IPS DF 19.7 (cell line): ENCODE results near the gene AP3S1.
A peak's percentile ranks its signal among the peaks of the same experiment; 100 is the strongest.
"Not testable (repeated sequence)": the region's sequence is repeated elsewhere in the genome, so short reads cannot be mapped to it uniquely, and the experiment has no call there.

Source experiments
- DNase-seq: peaks from one replicate; pipeline ENCODE4 v3.0.0-alpha.2; 2013; ENCODE audit warnings: low read depth, low spot score

Gene AP3S1

GRCh38 chr5:115841382-115842088, at the start of gene AP3S1, which contains the start of gene ATG12:
Gene AP3S1 (plus strand): TSS chr5:115841935. CDS start chr5:115842038, 103 bp downstream.
Gene ATG12 (minus strand): TSS chr5:115841565. CDS start chr5:115841552, 13 bp downstream.
- DNase-seq: peak; percentile 83

- no peak for DNase-seq
These were observed 46.0 kb upstream of the AP3S1 start for GRCh38 chr5:115795700-115796099.

GRCh38 chr5:115796656-115797055, 45.1 kb upstream of the AP3S1 start:
- no peak for DNase-seq

- no peak for DNase-seq
These were observed 43.5 kb upstream of the AP3S1 start for GRCh38 chr5:115798252-115798651.

- DNase-seq: no peak
These were observed 41.6 kb upstream of the AP3S1 start for GRCh38 chr5:115800108-115800507.

- DNase-seq: no peak
These were observed 40.6 kb upstream of the AP3S1 start for GRCh38 chr5:115801152-115801551.

GRCh38 chr5:115801984-115802383, 39.8 kb upstream of the AP3S1 start:
- no peak for DNase-seq

- DNase-seq: no peak
These were observed 34.6 kb upstream of the AP3S1 start for GRCh38 chr5:115806986-115807653.

- no peak for DNase-seq
These were observed 34.1 kb upstream of the AP3S1 start for GRCh38 chr5:115807654-115808052.

- not testable (repeated sequence) for DNase-seq
These were observed 33.7 kb upstream of the AP3S1 start for GRCh38 chr5:115808066-115808465.

- no peak for DNase-seq
These were observed 31.8 kb upstream of the AP3S1 start for GRCh38 chr5:115809946-115810345.

GRCh38 chr5:115810761-115811160, 31.0 kb upstream of the AP3S1 start:
- DNase-seq: no peak

GRCh38 chr5:115811406-115811805, 30.3 kb upstream of the AP3S1 start:
- DNase-seq: no peak

- no peak for DNase-seq
These were observed 29.4 kb upstream of the AP3S1 start for GRCh38 chr5:115812372-115812771.

- no peak for DNase-seq
These were observed 28.0 kb upstream of the AP3S1 start for GRCh38 chr5:115813719-115814118.

GRCh38 chr5:115815006-115815692, 26.6 kb upstream of the AP3S1 start:
- DNase-seq: no peak

- DNase-seq: no peak
These were observed 26.0 kb upstream of the AP3S1 start for GRCh38 chr5:115815693-115816225.

- DNase-seq: no peak
These were observed 25.3 kb upstream of the AP3S1 start, which contains the start of gene CDO1 for GRCh38 chr5:115816226-115817081. Gene CDO1 (minus strand): TSS chr5:115816659. CDS start chr5:115816397, 262 bp downstream.

- no peak for DNase-seq
These were observed 24.3 kb upstream of the AP3S1 start for GRCh38 chr5:115817386-115817785.

GRCh38 chr5:115818821-115819220, 22.9 kb upstream of the AP3S1 start:
- no peak for DNase-seq

GRCh38 chr5:115820846-115821245, 20.9 kb upstream of the AP3S1 start:
- no peak for DNase-seq
